ENCODE data around the gene KCNG4. TPM values are rescaled to one million over a fixed set of nuclear protein-coding genes. Genes with fewer than 3 reads are reported as not detected.

Gene KCNG4
- total and polyA plus RNA-seq, 2 donors, result not detected

DNA sequence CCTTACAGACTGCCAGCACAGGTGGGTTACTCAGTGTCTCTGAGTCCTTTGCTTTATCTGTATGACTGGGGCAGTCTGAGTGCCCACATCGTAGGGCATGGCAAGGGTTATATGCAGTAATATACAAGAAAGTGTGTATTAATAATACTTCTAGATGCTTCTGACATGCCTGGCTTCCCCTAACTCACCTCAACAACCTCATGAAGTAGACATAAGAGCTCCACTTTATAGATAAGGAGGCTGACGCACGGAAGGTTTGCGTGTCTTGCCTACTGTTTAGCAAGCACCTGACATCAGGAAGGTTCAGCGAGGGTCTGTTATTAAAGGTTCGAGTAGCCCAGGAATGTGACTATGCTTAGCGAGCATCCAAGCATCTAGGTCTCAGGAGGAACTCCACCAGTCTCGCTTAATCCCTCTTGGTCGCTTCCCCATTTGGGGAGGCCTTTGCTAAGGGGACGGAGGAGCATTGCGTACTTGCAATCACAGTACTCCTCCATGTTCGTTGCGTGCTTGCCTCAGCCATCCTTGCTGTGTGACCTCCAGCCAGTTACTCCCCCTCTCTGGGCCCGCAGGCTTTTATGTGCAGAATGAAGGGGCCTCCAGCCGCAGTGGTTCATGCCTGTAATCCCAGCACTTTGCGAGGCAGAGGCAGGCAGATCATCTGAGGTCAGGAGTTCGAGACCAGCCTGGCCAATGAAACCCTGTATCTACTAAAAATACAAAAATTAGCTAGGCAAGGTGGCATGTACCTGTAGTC is 1.6 kb downstream of the KCNG4 start:
- no peak for DNase-seq (ENCODE audit: extremely low spot score)
- no peaks in the 10 kb centered on the region for H3K36me3 ChIP-seq (ENCODE audit: insufficient read depth)
- no peak overlapping the region for H3K4me3 ChIP-seq (ENCODE audit: low read depth, low read length)
- H3K27ac ChIP-seq (ENCODE audit: low read depth), result no peak overlapping the region
- WGBS, result 89% methylated on average over 17 of the region's 17 CpGs
- H3K4me1 ChIP-seq (ENCODE audit: insufficient read depth), result no peaks in the 10 kb centered on the region

DNA sequence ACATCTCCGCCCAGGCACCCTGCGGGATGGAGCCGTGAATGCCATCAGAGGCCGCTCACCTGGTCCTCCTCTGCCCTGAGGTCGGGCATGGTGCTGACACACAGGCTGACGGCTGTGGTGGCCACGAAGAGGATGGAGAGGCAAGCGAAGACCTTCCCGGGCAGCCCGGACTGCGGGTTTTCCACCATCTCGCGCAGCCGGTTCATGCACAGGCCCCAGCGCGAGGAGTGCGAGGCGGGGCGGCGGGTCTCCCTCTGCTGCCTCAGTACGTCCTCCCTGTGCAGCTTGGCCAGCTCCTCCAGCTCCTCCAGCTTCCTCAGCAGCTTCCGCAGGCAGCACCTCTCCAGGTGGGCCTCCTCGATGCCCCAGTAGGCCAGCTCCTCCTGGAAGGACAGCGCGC is 3.1 kb downstream of the KCNG4 start:
- H3K4me1 ChIP-seq (ENCODE audit: insufficient read depth), result no peaks in the 10 kb centered on the region
- no peak overlapping the region for H3K4me3 ChIP-seq (ENCODE audit: low read depth, low read length)
- no peak overlapping the region for H3K27ac ChIP-seq (ENCODE audit: low read depth)
- no peaks in the 10 kb centered on the region for H3K36me3 ChIP-seq (ENCODE audit: insufficient read depth)
- no peak for DNase-seq (ENCODE audit: extremely low spot score)
- 92% methylated on average over 25 of the region's 25 CpGs for whole genome bisulfite sequencing

DNA sequence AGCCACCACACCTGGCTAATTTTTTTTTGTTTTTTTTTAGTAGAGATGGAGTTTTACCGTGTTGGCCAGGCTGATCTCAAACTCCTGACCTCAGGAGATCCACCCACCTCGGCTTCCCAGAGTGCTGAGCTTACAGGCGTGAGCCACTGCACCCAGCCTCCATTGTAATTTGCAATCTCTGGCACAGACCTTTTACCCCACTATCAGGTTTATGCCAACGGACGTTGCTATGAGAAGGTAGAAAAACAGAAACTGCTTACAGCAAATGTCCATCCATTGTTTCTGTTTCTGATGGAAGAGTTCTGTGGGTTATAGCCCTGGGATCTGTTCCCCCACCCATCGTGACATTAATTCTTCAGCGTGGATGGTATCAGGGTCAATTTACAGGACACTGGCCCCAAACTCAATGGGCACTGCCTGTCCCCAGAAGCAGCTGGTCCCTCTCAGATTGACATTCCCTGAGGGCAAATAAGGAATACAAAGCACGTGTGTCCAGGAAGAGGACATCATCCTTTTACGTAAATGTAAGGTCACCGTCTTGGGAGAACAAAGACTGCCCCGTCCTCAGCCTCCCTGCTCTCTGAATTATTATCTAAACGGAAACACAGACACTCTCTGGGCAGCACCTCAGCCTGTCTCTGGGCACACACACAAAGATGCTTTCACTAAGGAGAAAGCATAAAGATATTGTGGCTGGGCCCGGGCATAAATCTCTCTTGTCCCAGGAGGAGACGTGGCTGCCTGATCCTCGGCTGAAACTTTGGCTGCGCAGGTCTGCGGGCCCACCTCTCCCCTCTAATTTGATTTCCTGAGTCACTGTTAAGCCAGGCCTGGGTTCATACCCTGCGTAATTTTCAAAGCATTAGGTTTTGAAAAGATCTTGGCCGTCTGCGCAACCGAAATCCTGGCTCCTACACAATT is 5.2 kb downstream of the KCNG4 start:
- H3K4me1 ChIP-seq (ENCODE audit: insufficient read depth), result no peaks in the 10 kb centered on the region
- no peaks in the 10 kb centered on the region for H3K36me3 ChIP-seq (ENCODE audit: insufficient read depth)
- no peak overlapping the region for H3K27ac ChIP-seq (ENCODE audit: low read depth)
- H3K4me3 ChIP-seq (ENCODE audit: low read depth, low read length), result no peak overlapping the region
- 35% methylated on average over 21 of the region's 21 CpGs for WGBS
- no peak for DNase-seq (ENCODE audit: extremely low spot score)

DNA sequence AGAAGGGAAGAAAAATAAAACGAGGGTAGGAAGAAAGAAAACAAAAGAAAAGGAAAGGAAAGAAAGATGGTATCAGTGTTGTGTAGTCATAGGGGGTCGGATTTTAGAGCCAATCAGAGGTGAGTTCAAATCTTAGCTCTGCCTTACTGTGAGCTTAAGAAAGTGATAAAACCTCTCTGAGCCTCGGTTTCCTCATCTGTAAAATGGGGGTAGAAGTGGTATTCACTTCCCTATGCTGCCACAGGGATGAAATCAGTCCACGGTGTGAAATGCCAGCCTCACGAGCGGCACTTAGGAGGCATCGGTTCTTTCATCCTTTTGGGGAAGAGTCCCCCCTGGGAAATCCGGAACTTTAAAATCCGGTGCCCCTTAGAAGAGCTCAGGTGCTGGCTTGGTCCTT is 6.1 kb downstream of the KCNG4 start:
- H3K4me3 ChIP-seq (ENCODE audit: low read depth, low read length), result no peak overlapping the region
- DNase-seq (ENCODE audit: extremely low spot score), result no peak
- no peak overlapping the region for H3K27ac ChIP-seq (ENCODE audit: low read depth)
- 91% methylated on average over 9 of the region's 9 CpGs for WGBS
- H3K36me3 ChIP-seq (ENCODE audit: insufficient read depth), result no peaks in the 10 kb centered on the region
- no peaks in the 10 kb centered on the region for H3K4me1 ChIP-seq (ENCODE audit: insufficient read depth)

DNA sequence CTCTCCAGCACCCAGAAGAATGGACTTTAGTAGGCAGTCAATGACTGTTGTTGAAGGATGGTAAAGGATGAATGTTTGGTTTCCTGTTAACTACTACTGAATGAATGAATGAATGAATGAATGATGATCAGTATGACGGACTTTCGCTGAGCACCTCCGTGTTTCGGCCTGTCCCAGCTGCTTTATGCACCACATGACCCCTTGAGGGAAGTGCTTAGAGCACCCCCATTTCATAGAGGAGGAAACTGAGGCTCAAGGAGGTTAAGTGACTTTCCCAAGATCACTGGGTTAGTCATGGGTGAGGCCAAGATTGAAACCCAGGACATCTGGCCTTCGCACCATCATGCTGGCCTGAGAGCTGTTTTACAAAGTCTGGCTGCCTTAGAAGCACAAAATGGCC is 6.8 kb downstream of the KCNG4 start:
- Histone ChIP-seq H3K4me1 (ENCODE audit: insufficient read depth) (no peaks in the 10 kb centered on the region), H3K36me3 (ENCODE audit: insufficient read depth) (no peaks in the 10 kb centered on the region), H3K4me3 (ENCODE audit: low read depth, low read length) (no peak overlapping the region), H3K27ac (ENCODE audit: low read depth) (no peak overlapping the region)
- WGBS, result 96% methylated on average over 5 of the region's 5 CpGs
- DNase-seq (ENCODE audit: extremely low spot score), result no peak

DNA sequence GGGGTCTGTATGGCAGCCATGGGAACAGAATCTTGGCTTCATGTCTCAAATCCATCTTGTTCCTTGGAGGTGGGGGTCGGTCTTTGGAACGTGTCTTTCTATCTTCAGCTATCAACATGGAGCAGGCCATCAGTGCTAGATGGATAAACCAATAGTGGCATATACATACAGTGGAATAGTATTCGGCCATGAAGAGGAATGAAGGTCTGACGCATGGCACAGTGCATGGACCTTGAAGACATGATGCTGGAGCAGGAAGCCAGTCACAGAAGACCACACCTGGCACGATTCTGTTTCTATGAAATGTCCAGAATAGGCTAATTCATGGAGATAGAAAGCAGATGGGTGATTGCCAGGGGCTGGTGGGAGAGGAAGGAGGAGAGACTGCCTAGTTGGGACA is 7.8 kb downstream of the KCNG4 start:
- DNase-seq (ENCODE audit: extremely low spot score), result no peak
- Histone ChIP-seq H3K4me3 (ENCODE audit: low read depth, low read length) (no peak overlapping the region), H3K4me1 (ENCODE audit: insufficient read depth) (no peaks in the 10 kb centered on the region), H3K36me3 (ENCODE audit: insufficient read depth) (no peaks in the 10 kb centered on the region), H3K27ac (ENCODE audit: low read depth) (no peak overlapping the region)
- WGBS, result 94% methylated on average over 5 of the region's 5 CpGs

DNA sequence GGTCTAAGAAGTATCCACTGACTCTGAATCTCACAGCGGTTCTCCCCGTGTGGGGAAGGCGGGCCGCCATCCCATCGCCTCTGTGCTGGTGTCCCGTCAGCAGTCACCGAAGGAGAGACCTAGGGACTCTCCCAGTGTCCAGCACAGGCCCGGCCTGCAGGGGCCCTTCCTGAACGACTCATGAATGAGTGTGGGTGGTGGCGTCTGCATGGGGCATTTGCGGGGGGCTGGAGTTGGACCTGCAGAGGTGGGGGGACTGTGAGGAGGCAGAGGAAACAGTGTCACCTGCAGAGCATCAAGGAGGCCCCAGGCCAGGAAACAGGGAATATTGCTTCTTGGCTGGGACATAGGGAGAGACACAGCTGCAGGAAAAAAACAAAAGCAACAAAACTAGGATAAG is 10.3 kb downstream of the KCNG4 start:
- H3K27ac ChIP-seq (ENCODE audit: low read depth), result no peak overlapping the region
- WGBS, result 91% methylated on average over 11 of the region's 11 CpGs
- no peak for DNase-seq (ENCODE audit: extremely low spot score)
- H3K36me3 ChIP-seq (ENCODE audit: insufficient read depth), result no peaks in the 10 kb centered on the region
- H3K4me1 ChIP-seq (ENCODE audit: insufficient read depth), result no peaks in the 10 kb centered on the region
- H3K4me3 ChIP-seq (ENCODE audit: low read depth, low read length), result no peak overlapping the region

DNA sequence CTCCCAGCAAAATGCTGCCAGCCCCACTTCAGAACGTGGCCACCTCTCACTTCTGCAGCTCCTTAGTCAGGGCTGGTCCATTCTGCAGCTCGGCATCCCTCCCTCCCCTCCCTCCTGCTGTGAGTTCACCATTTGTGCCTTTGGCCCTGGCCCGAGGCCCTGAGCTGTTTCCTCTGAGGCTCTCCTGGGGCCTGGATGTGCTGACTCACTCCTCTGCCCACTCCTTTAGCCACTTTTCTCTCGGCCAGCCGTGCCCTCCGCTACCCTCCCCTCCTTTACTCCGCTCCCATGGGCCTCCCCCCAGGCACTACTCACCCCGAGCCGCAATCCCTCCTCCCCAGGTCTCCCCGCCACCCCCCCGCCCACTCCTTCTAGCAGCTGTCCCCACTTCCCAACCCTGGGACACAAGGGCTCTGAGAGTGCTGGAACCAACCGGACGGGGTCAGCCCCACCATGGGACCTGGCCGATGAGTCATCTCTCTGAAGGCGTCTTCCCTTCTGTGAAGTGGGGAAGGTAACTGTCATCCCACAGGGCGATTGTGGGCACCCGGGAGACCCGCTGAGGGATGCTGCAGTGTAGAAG is 11.5 kb downstream of the KCNG4 start:
- Histone ChIP-seq H3K36me3 (ENCODE audit: insufficient read depth) (no peaks in the 10 kb centered on the region), H3K4me1 (ENCODE audit: insufficient read depth) (no peaks in the 10 kb centered on the region), H3K27ac (ENCODE audit: low read depth) (peak overlapping the region; percentile 38), H3K4me3 (ENCODE audit: low read depth, low read length) (no peak overlapping the region)
- 32% methylated on average over 18 of the region's 18 CpGs for WGBS
- no peak for DNase-seq (ENCODE audit: extremely low spot score)

DNA sequence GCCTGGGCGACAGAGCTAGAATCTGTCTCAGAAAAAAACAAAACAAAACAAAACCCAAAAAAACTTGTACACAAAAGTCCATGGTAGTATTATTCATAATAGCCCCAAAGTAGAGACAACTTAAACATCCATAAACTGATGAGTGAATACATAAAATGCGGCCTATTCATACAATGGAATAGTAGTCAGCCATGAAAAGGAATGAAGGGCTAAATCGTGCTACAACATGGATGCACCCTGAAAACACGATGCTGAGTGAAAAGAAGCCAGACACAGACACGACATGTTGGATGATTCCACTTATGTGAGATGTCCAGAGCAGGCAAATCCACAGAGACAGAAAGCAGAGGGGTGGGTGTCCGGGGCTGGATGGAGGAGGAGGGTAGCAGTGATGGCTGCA is 12.3 kb downstream of the KCNG4 start:
- DNase-seq (ENCODE audit: extremely low spot score), result no peak
- H3K27ac ChIP-seq (ENCODE audit: low read depth), result no peak overlapping the region
- no peak overlapping the region for H3K4me3 ChIP-seq (ENCODE audit: low read depth, low read length)
- no peaks in the 10 kb centered on the region for H3K36me3 ChIP-seq (ENCODE audit: insufficient read depth)
- WGBS, result 92% methylated on average over 6 of the region's 6 CpGs
- no peaks in the 10 kb centered on the region for H3K4me1 ChIP-seq (ENCODE audit: insufficient read depth)

DNA sequence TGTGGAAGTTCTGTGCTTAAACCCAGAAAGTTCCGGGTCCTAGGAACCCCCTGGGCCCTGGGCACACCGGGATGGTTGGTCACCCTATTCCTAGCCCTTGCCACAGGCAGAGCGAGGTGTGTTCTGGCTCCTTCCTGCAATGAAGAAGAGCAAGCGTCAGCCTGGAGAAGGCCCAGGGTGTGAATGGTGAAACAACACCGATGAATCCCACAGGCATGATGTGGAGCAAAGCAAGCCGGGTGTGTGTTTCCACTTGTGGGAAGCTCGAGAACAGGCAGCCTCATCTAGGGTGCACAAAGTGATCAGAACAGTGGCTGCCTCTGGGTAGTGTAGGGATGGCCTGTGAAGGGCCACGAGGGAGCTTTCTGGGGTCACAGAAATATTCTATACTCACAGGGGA is 13.8 kb downstream of the KCNG4 start:
- 87% methylated on average over 8 of the region's 8 CpGs for WGBS
- Histone ChIP-seq H3K4me1 (ENCODE audit: insufficient read depth) (no peaks in the 10 kb centered on the region), H3K27ac (ENCODE audit: low read depth) (no peak overlapping the region), H3K4me3 (ENCODE audit: low read depth, low read length) (no peak overlapping the region), H3K36me3 (ENCODE audit: insufficient read depth) (no peaks in the 10 kb centered on the region)
- DNase-seq (ENCODE audit: extremely low spot score), result no peak

DNA sequence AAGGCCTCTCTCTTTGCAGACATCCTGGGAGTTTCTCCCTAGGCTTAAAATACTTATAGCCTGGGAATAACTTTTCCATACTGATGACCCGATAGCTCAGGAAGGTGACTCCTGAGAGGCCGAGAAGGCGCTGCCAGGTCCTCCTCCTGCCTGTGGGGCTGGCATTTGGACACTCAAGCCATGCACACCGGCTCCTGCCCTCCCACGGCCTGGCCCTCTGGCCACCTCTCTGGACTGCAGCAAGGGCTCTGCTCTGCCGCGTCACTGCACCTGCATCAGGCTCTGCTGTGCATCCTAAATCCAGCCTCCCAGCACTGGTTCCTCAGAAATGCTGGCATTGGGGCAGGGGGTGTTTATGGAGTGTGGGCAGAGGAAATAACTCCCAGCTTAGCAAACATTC is 14.2 kb downstream of the KCNG4 start:
- H3K4me1 ChIP-seq (ENCODE audit: insufficient read depth), result no peaks in the 10 kb centered on the region
- no peak overlapping the region for H3K27ac ChIP-seq (ENCODE audit: low read depth)
- H3K36me3 ChIP-seq (ENCODE audit: insufficient read depth), result no peaks in the 10 kb centered on the region
- WGBS, result 89% methylated on average over 7 of the region's 7 CpGs
- H3K4me3 ChIP-seq (ENCODE audit: low read depth, low read length), result no peak overlapping the region
- DNase-seq (ENCODE audit: extremely low spot score), result no peak

DNA sequence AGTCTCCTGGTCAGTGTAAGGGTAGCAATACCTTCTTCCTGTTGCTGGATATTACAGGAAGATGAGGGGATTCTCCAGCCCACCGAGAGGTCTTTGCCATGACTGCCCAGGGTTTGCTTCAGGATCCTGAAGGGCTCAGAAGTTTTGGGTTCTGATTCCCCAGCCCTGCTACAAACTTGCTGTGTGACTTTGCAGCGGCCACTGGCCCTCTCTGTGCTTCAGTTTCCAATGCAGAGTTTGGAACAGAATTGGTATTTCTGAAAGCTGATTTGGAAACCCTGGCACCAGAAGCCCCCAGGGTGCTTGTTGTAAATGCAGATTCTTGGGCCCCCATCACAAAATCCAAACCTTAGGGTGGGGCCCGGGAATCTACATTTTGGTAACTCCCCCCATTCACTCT is 14.7 kb downstream of the KCNG4 start:
- no peak for DNase-seq (ENCODE audit: extremely low spot score)
- Histone ChIP-seq H3K36me3 (ENCODE audit: insufficient read depth) (no peaks in the 10 kb centered on the region), H3K27ac (ENCODE audit: low read depth) (no peak overlapping the region), H3K4me3 (ENCODE audit: low read depth, low read length) (no peak overlapping the region), H3K4me1 (ENCODE audit: insufficient read depth) (no peaks in the 10 kb centered on the region)
- 94% methylated on average over 3 of the region's 3 CpGs for WGBS

DNA sequence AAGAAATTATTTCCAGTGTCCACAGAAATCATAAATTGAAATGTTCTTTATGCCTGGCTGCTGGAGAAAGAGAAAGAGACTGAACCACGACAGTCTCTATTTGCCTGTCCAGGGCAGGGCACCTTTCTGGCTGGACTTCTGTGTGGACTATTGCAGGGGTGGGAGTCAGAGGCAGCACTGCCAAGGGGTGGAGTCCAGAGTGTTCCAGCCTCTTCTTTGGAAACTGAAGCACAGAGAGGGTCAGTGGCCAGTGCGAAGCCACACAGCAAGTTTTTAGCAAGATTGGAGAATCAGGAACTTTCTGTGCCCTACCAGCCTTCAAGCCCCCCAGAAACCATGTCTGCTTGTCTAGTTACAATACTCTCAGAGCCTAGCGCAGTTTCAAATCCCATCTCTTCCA is 15.3 kb downstream of the KCNG4 start:
- WGBS, result 89% methylated on average over 3 of the region's 3 CpGs
- DNase-seq (ENCODE audit: extremely low spot score), result no peak

DNA sequence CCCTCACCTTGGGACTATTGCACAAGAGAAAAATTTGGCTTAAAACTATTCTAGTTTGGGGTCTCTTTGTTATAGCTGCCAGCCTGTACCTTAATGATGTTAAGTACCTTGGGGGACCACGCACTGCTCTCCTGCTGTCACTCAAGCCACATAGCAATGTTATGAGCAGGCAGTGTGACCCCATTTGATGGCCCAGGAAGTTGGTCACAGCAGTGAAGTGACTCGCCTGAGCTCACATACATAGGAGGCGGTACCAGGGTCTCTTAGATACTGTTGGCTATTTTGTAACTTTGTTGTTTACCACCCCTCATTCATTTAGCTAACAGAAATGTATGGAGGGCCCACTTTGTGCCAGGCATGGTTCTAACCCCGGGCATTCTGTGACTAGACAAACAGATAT is 16.4 kb downstream of the KCNG4 start:
- Histone ChIP-seq H3K27ac (ENCODE audit: low read depth) (no peak overlapping the region), H3K4me1 (ENCODE audit: insufficient read depth) (no peaks in the 10 kb centered on the region), H3K4me3 (ENCODE audit: low read depth, low read length) (no peak overlapping the region), H3K36me3 (ENCODE audit: insufficient read depth) (no peaks in the 10 kb centered on the region)
- 90% methylated on average over 4 of the region's 4 CpGs for WGBS
- no peak for DNase-seq (ENCODE audit: extremely low spot score)

More for the DNA sequence above, 15.3 kb downstream of the KCNG4 start:
- H3K36me3 ChIP-seq (ENCODE audit: insufficient read depth), result no peaks in the 10 kb centered on the region
- no peak overlapping the region for H3K4me3 ChIP-seq (ENCODE audit: low read depth, low read length)
- no peaks in the 10 kb centered on the region for H3K4me1 ChIP-seq (ENCODE audit: insufficient read depth)
- H3K27ac ChIP-seq (ENCODE audit: low read depth), result no peak overlapping the region
